Naive thymus-derived CD4-positive, alpha-beta T cell (primary cell): Measurements from ENCODE around the gene SNED1. TPM values are rescaled to one million over a fixed set of nuclear protein-coding genes. Genes with fewer than 3 reads are reported as not detected.
"Not testable (repeated sequence)": the region's sequence is repeated elsewhere in the genome, so short reads cannot be mapped to it uniquely, and the experiment has no call there.

Experiments used
- ATAC-seq: fragments of 150-1000 bp; cut with Tn5 transposase; 2 replicates; pipeline ENCODE4 v1.10.0; 2021; ENCODE audit warnings: mild to moderate bottlenecking, moderate library complexity
- CTCF ChIA-PET: fragments of 350-600 bp; sonication (Branson Sonifier 250); formaldehyde crosslinking; loops from one replicate; lab custom pipeline; 2021; ENCODE audit warnings: antibody characterized with exemption; lab: Charles Lee
- POLR2A ChIA-PET: fragments of 350-600 bp; sonication (Branson Sonifier 250); formaldehyde crosslinking; loops from one replicate; lab custom pipeline; 2021; ENCODE audit warnings: antibody characterized with exemption, inconsistent platforms; lab: Charles Lee
- DNase-seq, 9 donors: peaks; one replicate each; pipeline versions ENCODE4 v3.0.0 to v3.0.0-alpha.2; 2020 to 2022; ENCODE audit warnings: mixed read lengths in 1 of 9
- H3K27ac ChIP-seq: one replicate; pipeline ENCODE4 v1.7.0; 2013; ENCODE audit warnings: mild to moderate bottlenecking, low read depth, low read length, moderate library complexity
- H3K27me3 ChIP-seq, 2 donors: one replicate each; pipeline ENCODE4 v1.7.0; 2013; ENCODE audit warnings: low read length in 2 of 2, mild to moderate bottlenecking in 2 of 2, moderate library complexity in 2 of 2; ENCODE audit not compliant: control insufficient read depth in 2 of 2, insufficient read depth in 2 of 2
- H3K36me3 ChIP-seq, 3 experiments: 1 replicate in 2 of 3; 2 replicates in 1 of 3; pipeline ENCODE4 v1.7.0; 2013; ENCODE audit warnings: low read length in 3 of 3, mild to moderate bottlenecking in 3 of 3, moderate library complexity in 1 of 3; ENCODE audit not compliant: insufficient read depth in 3 of 3, control insufficient read depth in 2 of 3
- H3K4me1 ChIP-seq, 2 donors: one replicate each; pipeline ENCODE4 v1.7.0; 2013; ENCODE audit warnings: low read length in 2 of 2, mild to moderate bottlenecking in 2 of 2, moderate library complexity in 1 of 2; ENCODE audit not compliant: control insufficient read depth in 2 of 2, insufficient read depth in 2 of 2
- H3K4me3 ChIP-seq: 2 replicates; pipeline ENCODE4 v1.7.0; 2013; ENCODE audit warnings: mild to moderate bottlenecking, low read length
- H3K9me3 ChIP-seq, 3 experiments: 1 replicate in 2 of 3; 2 replicates in 1 of 3; pipeline ENCODE4 v1.7.0; 2013; ENCODE audit warnings: low read length in 3 of 3; ENCODE audit not compliant: control insufficient read depth in 2 of 3
- H3K27ac Mint-ChIP-seq, 9 donors: one replicate each; pipeline ENCODE4 v1.8.0; 2020 to 2022; ENCODE audit warnings: mixed read lengths in 9 of 9, mild to moderate bottlenecking in 8 of 9, moderate library complexity in 5 of 9, inconsistent platforms in 2 of 9
- H3K27me3 Mint-ChIP-seq, 5 donors: one replicate each; pipeline ENCODE4 v1.8.0; 2021 to 2022; ENCODE audit warnings: mixed read lengths in 5 of 5, mild to moderate bottlenecking in 1 of 5
- H3K36me3 Mint-ChIP-seq, 5 donors: one replicate each; pipeline ENCODE4 v1.8.0; 2020 to 2022; ENCODE audit warnings: mixed read lengths in 5 of 5, mild to moderate bottlenecking in 3 of 5, inconsistent platforms in 1 of 5
- H3K4me1 Mint-ChIP-seq, 7 donors: one replicate each; pipeline ENCODE4 v1.8.0; 2020 to 2022; ENCODE audit warnings: mixed read lengths in 7 of 7, mild to moderate bottlenecking in 3 of 7, inconsistent platforms in 1 of 7
- H3K4me3 Mint-ChIP-seq, 10 donors: one replicate each; pipeline ENCODE4 v1.8.0; 2020 to 2022; ENCODE audit warnings: mild to moderate bottlenecking in 10 of 10, mixed read lengths in 10 of 10, moderate library complexity in 6 of 10, inconsistent platforms in 2 of 10
- H3K9me3 Mint-ChIP-seq, 11 donors: one replicate each; pipeline ENCODE4 v1.8.0; 2020 to 2022; ENCODE audit warnings: mixed read lengths in 11 of 11, mild to moderate bottlenecking in 4 of 11, inconsistent platforms in 1 of 11, moderate library complexity in 1 of 11
- intact Hi-C, 2 donors: fragments of 100-400 bp; cut with micrococcal nuclease; formaldehyde crosslinking; loops; one replicate each; pipeline ENCODE4 v1.15.1; 2023
- polyA plus RNA-seq, 2 donors: library from polyadenylated mRNA; unstranded; fragments of 300-500 nt; fragmentation: Illumina TruSeq; gene quantifications; one replicate each; pipeline ENCODE4 v1.2.3, GENCODE V29; 2021
- total RNA-seq, 6 experiments: library from RNA in 5 of 6; stranded (reverse) in 5 of 6; gene quantifications; 1 replicate in 5 of 6; 2 replicates in 1 of 6; pipeline ENCODE4 v1.2.3 and lab custom pipeline; 2021 to 2026

The SNED1 gene
- total and polyA plus RNA-seq, 7 experiments from 2014 or later: 1.0 to 120 (median 32.9) TPM

DNA sequence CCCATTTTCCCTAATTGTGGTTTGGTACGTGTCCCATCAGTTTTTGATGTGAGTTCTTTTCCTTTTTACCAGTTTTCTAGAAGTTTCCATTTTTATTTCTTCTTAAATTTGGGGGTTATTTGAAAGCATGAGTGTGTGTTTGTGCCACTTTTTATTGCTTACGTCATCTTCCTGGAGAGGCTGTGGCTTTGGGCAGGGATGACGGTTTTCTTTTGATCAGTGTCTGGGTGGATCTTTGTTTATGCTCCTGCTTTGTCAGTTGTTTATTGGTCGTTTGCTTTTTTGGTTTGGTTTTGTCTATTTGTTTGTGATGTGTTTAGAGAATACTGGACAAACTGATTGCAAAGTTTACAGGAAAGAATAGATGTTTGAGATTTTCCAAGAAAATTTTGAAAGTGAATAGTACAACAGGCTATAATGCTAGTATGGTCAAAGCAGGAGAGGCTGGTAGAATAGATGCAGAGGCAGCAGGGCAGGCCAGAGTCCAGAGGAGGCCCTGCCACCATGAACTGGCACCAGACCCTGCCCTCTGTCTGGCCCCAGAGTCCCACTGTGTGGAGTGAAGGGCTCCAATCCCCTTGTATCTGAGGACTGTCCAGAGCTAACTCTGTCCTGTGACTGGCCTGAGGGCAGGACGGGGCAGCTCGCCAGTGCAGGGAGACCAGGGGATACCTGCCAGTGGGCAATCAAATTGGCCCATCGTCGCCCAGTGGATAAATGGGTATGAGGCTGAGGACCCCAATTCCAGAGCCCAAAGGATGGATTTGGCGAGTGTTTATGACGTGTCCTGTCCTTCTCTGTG is 23.4 kb upstream of the SNED1 start:
- H3K27ac Mint-ChIP-seq: peak overlapping the region in 7 of 9 donors; percentile 0 to 88 (median 63)
- CTCF ChIA-PET: interaction anchor here (0.6 kb wide), 1 partner anchor 19 kb away, joined by 4 read pairs; no protein-coding TSS in a partner anchor
- DNase-seq: peak in 3 of 9 donors; percentile 32 to 58 (median 46)

DNA sequence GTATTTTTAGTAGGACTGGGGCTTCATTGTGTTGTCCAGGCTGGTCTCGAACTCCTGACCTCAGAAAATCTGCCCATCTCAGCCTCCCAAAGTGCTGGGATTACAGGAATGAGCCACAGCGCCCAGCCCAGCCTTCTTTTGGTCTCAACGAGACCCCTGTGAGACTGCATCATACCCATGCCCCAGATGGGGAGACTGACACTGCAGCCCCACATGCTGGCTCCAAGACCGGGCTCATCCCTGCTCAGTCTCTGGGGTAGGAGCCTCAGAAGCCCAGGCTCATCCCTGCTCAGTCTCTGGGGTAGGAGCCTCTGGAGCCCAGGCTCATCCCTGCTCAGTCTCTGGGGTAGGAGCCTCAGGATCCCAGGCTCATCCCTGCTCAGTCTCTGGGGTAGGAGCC is 22.5 kb upstream of the SNED1 start:
- H3K36me3 ChIP-seq, H3K36me3 Mint-ChIP-seq, DNase-seq, H3K9me3 Mint-ChIP-seq, H3K4me1 ChIP-seq, intact Hi-C loops, H3K4me3 Mint-ChIP-seq, H3K27ac ChIP-seq, H3K9me3 ChIP-seq, ATAC-seq, H3K4me3 ChIP-seq, H3K27me3 ChIP-seq, POLR2A ChIA-PET: not testable (repeated sequence)
- CTCF ChIA-PET: interaction anchor here (0.6 kb wide), 1 partner anchor 20 kb away, joined by 4 read pairs; no protein-coding TSS in a partner anchor
- Mint-ChIP-seq H3K4me1 (peaks cover 6 to 21% (median 8%) of the 10 kb centered on the region in 7 donors), H3K27me3 (peaks cover 0 to 18% (median 12%) of the 10 kb centered on the region in 5 donors), H3K27ac (peak overlapping the region in 1 of 9 donors; percentile 17)

More for the DNA sequence above, 23.4 kb upstream of the SNED1 start:
- H3K36me3 ChIP-seq: no peaks in the 10 kb centered on the region
- H3K36me3 Mint-ChIP-seq: peaks cover 0 to 5% (median 0%) of the 10 kb centered on the region in 5 donors
- peak; percentile 74 for ATAC-seq
- H3K4me3 ChIP-seq: no peak overlapping the region
- POLR2A ChIA-PET: no interaction called here
- intact Hi-C loops: no loop called here
- peaks cover 6 to 25% (median 8%) of the 10 kb centered on the region in 7 donors for H3K4me1 Mint-ChIP-seq
- H3K4me1 ChIP-seq: no peaks in the 10 kb centered on the region
- peaks cover 0 to 18% (median 12%) of the 10 kb centered on the region in 5 donors for H3K27me3 Mint-ChIP-seq
- H3K4me3 Mint-ChIP-seq: peak overlapping the region in 7 of 10 donors; percentile 4 to 76 (median 42)
- no peak overlapping the region for H3K27ac ChIP-seq
- peaks cover 0 to 7% (median 0%) of the 10 kb centered on the region in 11 donors for H3K9me3 Mint-ChIP-seq
- peaks cover 0 to 3% of the 10 kb centered on the region in 2 donors for H3K27me3 ChIP-seq
- no peaks in the 10 kb centered on the region for H3K9me3 ChIP-seq

DNA sequence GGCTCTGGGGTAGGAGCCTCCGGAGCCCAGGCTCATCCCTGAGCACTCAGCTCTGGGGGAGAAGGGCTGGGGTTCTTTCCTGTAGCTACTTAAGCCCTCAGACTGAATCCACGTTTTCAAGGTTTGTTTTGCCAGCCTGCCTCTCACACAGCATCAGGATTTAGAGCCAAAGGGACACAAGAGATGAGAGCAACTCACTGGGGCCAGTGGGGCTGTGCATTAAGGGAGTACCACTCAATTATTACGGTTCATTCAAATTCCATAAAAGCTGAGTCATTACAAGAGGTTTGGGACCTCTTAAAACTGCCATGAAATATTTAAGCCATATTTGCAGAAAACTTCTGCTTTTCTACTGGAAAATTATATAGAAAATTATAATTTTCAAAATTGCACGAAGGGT is 17.1 kb upstream of the SNED1 start:
- intact Hi-C loops: loop anchor here in 1 of 2 donors (5.0 kb wide), 3 partner anchors 81 to 171 kb away; partner anchors contain the start of gene PPP1R7
- ChIA-PET CTCF (no interaction called here), POLR2A (no interaction called here)

DNA sequence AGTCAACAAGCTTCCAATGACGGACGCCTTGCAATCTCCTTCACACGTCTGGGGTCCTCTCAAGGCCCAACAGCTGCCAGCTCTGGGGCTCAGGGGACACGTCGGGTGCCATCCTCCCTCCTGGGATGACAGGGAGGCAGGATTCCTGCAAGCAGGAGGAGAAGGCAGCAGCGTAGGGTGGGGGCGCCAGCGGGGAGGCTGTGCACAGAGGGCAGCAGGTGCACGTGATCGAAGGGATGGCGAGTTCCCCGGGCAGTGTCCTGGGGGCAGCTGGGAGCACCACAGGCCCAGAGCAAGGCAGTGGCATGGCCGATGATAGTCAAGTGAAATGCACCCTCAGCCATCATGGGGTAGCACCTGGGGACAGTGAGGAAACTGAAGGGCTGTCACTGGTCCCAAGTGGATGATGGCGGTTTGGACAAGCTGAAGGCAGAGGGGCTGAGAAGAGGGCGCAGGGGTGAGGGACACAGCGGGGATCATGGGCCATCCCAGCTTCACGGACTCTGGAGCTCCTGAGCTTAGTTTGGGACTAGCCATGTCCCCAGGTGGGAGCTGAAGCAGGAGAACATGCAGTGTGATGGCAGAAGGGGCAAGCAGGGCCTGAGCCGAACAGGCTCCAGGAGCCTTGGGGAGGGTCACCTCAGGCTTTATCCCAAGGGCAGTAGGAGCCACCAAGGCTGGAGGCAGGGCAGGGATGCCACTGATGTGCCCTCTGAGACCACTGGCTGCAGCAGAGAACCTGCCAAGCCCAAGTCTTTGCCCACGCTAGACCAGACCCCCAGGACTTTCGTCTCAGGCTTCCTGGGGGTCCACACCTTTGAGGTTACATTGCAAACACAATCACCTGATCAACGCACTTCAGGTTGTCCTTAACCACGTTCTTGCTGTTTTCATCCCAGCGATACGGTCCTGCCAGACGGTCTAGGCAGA is 16.3 kb upstream of the SNED1 start:
- no peak overlapping the region for H3K27ac Mint-ChIP-seq
- H3K9me3 Mint-ChIP-seq: peaks cover 0 to 3% (median 0%) of the 10 kb centered on the region in 11 donors
- no peak overlapping the region for H3K27ac ChIP-seq
- H3K4me1 ChIP-seq: no peaks in the 10 kb centered on the region
- no peaks in the 10 kb centered on the region for H3K36me3 Mint-ChIP-seq
- no peaks in the 10 kb centered on the region for H3K9me3 ChIP-seq
- no peak overlapping the region for H3K4me3 Mint-ChIP-seq
- ChIA-PET CTCF (interaction anchor here (1.5 kb wide), 1 partner anchor 27 kb away, joined by 5 read pairs; no protein-coding TSS in a partner anchor), POLR2A (no interaction called here)
- ATAC-seq (no peak), DNase-seq (peak in 1 of 9 donors; percentile 6)
- H3K4me1 Mint-ChIP-seq: peaks cover 0 to 5% (median 2%) of the 10 kb centered on the region in 7 donors
- no peak overlapping the region for H3K4me3 ChIP-seq
- H3K27me3 Mint-ChIP-seq: peaks cover 0 to 14% (median 0%) of the 10 kb centered on the region in 5 donors
- no peaks in the 10 kb centered on the region for H3K36me3 ChIP-seq
- intact Hi-C loops: loop anchor here (2.0 to 5.0 kb wide), 4 partner anchors 80 to 170 kb away; partner anchors contain the start of gene PPP1R7 (in 2 of the 2)
- no peaks in the 10 kb centered on the region for H3K27me3 ChIP-seq

More for the DNA sequence above, 17.1 kb upstream of the SNED1 start:
- Histone ChIP-seq H3K4me3 (no peak overlapping the region), H3K27me3 (no peaks in the 10 kb centered on the region), H3K4me1 (no peaks in the 10 kb centered on the region), H3K9me3 (no peaks in the 10 kb centered on the region), H3K36me3 (no peaks in the 10 kb centered on the region), H3K27ac (no peak overlapping the region)
- Mint-ChIP-seq H3K9me3 (peaks cover 0 to 3% (median 0%) of the 10 kb centered on the region in 11 donors), H3K4me3 (no peak overlapping the region), H3K36me3 (no peaks in the 10 kb centered on the region), H3K4me1 (peaks cover 0 to 5% (median 2%) of the 10 kb centered on the region in 7 donors), H3K27me3 (peaks cover 0 to 14% (median 0%) of the 10 kb centered on the region in 5 donors), H3K27ac (no peak overlapping the region)
- no peak for ATAC-seq
- DNase-seq: no peak

DNA sequence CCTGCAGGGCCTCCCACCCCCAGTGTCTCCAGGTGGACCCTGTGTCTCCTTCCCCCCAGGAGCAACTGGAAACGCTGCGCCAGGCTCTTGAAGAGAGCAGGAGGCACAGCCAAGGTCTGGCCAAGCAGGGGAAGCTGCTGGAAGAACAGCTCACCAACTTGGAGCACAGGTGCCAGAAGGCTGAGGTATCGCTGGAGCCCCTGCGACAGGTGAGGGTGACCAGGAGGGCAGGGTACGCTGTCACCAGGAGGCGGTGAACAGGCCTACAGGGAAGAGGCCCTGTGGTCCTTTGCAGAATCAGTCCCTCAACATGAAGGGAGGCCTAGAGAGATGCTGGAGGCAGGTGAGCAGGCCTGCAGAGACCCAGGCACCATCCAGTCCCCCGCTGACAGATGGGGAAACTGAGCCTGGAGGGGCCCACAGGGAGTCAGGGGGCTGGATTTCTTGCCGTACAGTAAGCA is 15.6 kb upstream of the SNED1 start:
- no peak overlapping the region for H3K27ac Mint-ChIP-seq
- peaks cover 0 to 5% (median 2%) of the 10 kb centered on the region in 7 donors for H3K4me1 Mint-ChIP-seq
- H3K4me3 Mint-ChIP-seq: no peak overlapping the region

More for the DNA sequence above, 15.6 kb upstream of the SNED1 start:
- no peak for ATAC-seq
- H3K9me3 Mint-ChIP-seq: peaks cover 0 to 3% (median 0%) of the 10 kb centered on the region in 11 donors
- H3K27me3 Mint-ChIP-seq: peaks cover 0 to 14% (median 0%) of the 10 kb centered on the region in 5 donors
- POLR2A ChIA-PET: interaction anchor here (1.0 to 1.3 kb wide), 2 partner anchors 97 to 167 kb away, joined by 3 to 5 read pairs; no protein-coding TSS in a partner anchor
- Histone ChIP-seq H3K27me3 (no peaks in the 10 kb centered on the region), H3K4me3 (no peak overlapping the region), H3K27ac (no peak overlapping the region), H3K4me1 (no peaks in the 10 kb centered on the region), H3K9me3 (no peaks in the 10 kb centered on the region), H3K36me3 (no peaks in the 10 kb centered on the region)
- intact Hi-C loops: loop anchor here (2.0 to 5.0 kb wide), 4 partner anchors 79 to 169 kb away; partner anchors contain the start of gene PPP1R7 (in 2 of the 2)
- peak in 2 of 9 donors; percentile 4 to 5 for DNase-seq
- no peaks in the 10 kb centered on the region for H3K36me3 Mint-ChIP-seq
- CTCF ChIA-PET: interaction anchor here (0.8 to 1.7 kb wide), 4 partner anchors 27 to 169 kb away, joined by 3 to 7 read pairs (median 4); partner anchors contain the start of genes PASK and PPP1R7
